Measurements from ENCODE around the gene CIB4.

The CIB4 gene

DNA sequence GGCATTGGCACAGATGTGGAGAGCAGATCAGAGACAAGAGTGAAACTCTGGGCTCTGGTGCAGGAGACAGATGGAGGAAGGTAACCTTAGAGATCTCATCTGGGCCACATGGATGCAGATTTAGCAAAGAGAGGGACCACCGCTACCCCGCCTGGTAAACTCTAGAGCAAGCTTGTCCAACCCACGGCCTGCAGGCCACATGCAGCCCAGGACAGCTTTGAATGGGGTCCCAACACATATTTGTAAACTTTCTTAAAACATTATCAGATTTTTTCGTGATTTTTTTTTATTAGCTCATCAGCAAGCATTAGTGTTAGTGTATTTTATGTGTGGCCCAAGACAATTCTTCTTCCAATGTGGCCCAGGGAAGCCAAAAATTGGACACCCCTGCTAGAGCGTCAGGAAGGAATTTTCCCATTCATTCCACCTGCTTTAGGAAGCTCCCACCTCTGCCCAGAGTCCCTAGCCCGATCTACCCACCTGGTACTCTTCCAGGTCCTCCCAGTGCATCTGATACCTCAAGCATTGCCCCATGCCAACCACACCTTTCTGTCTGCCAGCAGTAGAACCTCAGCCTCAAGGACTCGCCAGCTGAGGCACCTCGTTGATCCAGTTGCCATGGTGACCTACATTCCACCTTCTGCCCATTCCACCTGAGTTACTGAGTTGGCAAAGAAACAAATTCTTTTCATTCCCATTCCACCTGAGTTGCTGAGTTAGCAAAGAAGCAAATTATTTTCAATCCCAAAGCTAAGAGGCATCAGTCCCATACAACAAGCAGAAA, at the start of gene CIB4:
CIB4 (minus strand) TSS at position 586 of the 784 bp plus-strand sequence; CDS start at position 534, 52 bp downstream.
- no peak for DNase-seq (ENCODE audit: low read depth, low spot score)

GRCh38 chr2:26687801-26688200, 46.6 kb upstream of the CIB4 start:
- DNase-seq (ENCODE audit: low read depth, low spot score) = no peak

DNA sequence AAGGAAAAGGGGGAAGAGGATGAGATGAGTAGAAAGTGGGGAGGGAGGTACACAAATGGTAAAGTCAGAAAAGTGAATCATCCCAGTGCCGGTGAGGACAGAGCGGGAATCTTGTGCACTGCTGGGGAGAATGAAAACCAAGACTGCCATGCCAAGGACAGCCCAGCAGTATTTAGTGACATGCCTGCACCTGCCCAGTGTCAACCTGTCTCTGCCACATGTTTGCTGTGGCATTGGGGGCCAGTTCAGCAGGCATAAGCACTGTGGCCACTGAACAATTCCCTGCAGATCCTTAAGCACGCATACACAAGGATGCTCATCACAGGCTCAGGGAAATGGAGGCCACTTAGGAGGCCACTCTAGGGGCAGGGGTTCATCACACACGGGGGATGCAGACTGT, 46.2 kb upstream of the CIB4 start:
- no peak for DNase-seq (ENCODE audit: low read depth, low spot score)

DNA sequence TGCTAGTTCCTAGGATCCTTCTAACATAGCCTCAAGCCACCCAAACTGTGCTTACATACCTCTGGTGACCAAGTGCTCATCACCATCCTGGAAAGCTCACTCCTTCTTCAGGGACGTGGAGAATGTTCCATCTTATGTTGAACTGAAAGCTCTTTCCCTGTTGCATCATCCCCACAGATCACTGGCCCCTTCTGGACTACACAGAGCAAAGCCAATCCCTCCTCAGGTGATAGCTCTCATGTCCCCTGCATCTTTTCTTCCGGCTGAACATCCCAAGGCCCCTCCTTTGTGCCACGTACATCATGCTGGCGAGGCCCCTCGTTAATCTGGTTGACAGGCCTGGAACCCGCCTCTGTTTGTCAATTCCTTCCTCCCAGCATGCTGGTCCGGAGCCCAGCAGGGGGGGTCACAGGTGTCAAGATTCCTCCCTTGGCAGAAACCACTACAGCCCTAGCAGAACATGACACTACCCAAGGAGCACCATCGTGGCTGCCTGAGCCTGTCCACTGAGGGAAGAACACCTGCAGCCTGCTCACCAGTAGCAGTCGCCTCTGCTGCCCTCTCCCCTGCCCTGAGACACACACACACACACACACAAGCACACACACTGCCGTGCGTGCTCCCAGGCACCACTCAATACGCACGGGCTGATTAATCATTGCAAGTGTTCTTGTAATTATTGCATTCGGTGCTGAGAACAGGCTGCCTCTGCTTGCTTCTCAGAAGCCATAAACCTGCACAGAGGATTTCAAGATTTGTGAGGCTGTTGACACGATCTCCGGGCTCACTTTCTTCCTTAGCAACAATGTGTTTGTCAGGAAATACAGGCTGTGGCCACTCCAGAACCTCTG, 45.0 kb upstream of the CIB4 start:
- DNase-seq (ENCODE audit: low read depth, low spot score) = peak; percentile 35

- DNase-seq (ENCODE audit: low read depth, low spot score) = peak; percentile 55
Observed at GRCh38 chr2:26685341-26685740, 44.2 kb upstream of the CIB4 start.

DNA sequence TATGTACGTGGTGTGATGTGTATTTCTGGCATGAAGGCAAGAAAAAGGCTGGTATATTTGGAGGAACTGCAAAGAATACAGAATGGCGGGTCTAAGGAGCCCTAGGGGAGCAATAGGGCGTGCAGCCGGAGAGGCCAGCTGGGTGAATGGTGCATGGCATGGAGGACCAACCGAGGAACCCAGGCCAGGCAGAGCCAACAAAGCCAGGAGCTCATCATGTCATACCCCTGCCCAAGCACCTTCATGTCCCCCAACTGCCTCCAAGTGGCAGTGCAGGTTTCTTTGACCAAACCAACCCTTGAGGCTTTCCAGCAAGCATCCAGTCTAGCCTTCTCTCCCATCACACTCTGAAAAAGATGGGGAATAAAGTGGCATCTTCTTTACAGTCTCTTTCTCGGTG, 42.4 kb upstream of the CIB4 start:
- DNase-seq (ENCODE audit: low read depth, low spot score) = no peak

DNA sequence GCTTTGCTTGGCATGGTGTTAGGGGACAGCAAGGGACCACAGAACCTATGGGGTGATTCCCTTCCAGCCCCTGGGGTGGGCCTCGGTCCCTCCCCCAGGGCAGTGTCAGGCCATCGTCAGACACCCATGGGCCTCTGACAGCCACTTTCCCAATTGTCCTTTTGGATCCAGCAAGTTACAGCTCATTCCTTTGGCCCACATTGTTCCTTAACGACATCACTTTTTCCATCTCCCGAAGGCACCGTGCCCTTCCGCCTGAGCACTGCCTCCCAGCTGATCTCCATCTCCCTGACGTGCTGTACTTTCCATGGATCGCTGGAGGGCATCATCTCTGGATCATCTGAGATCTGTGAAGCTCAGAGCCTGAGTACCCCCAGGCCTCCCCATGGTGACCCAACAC, 41.0 kb upstream of the CIB4 start:
- peak; percentile 45 for DNase-seq (ENCODE audit: low read depth, low spot score)

GRCh38 chr2:26681656-26682055, 40.5 kb upstream of the CIB4 start:
- DNase-seq (ENCODE audit: low read depth, low spot score) = peak; percentile 24

GRCh38 chr2:26679867-26680266, 38.7 kb upstream of the CIB4 start:
- no peak for DNase-seq (ENCODE audit: low read depth, low spot score)

DNA sequence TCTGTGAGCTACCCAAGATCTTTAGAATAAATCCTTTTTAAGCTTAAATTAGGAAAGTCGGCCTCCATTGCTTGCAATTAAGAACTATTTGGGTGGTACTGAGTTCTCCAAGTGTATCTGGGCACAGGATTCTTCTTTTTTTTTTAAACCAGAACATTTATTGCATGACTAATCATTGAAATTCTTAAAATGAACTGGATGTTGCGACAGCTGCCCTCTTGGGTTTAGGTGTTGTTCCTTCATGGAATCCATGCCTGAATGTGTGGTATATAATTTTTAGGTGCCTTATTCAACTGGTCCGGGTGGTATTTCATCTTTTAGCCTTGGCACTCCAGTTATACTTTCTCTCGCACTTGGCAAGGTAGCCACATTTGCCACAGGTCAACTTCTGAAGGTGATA, 36.9 kb upstream of the CIB4 start:
- no peak for DNase-seq (ENCODE audit: low read depth, low spot score)

DNA sequence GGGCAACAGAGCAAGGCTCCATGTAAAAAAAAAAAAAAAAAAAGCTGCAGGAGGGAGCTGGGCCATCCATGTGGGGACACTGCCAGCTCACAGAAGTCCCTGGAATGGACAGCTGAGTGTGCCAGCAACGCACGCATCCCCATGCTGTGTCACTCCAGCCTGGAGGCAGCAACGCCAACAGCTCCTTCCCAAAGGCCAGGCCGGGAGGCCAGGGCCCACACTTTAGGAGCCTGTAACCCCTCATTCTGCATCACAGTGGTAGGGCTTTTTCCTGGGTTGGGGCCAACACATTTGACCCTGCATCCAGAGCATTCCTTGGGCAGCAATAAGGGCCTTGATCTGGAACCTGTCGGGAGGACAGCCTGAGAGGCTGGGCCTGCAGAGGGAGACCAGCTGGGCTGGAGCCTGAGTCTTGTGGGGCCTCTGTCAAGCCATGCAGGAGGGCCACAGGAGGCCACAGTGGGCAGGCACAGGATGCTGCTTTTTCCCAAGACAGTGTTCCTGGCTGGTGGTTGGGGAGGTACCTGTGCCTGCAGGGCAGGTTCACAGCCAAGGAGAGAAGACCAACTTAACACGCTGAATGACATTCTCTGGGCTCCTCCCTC, 34.6 kb upstream of the CIB4 start:
- no peak for DNase-seq (ENCODE audit: low read depth, low spot score)

GRCh38 chr2:26674771-26675170, 33.6 kb upstream of the CIB4 start:
- DNase-seq (ENCODE audit: low read depth, low spot score) = no peak

- DNase-seq (ENCODE audit: low read depth, low spot score) = no peak
Observed at GRCh38 chr2:26674002-26674751, 33.0 kb upstream of the CIB4 start.

- DNase-seq (ENCODE audit: low read depth, low spot score) = no peak
Observed at GRCh38 chr2:26672818-26673393, 31.7 kb upstream of the CIB4 start.

- DNase-seq (ENCODE audit: low read depth, low spot score) = peak; percentile 57
Observed at GRCh38 chr2:26672112-26672817, 31.1 kb upstream of the CIB4 start.

DNA sequence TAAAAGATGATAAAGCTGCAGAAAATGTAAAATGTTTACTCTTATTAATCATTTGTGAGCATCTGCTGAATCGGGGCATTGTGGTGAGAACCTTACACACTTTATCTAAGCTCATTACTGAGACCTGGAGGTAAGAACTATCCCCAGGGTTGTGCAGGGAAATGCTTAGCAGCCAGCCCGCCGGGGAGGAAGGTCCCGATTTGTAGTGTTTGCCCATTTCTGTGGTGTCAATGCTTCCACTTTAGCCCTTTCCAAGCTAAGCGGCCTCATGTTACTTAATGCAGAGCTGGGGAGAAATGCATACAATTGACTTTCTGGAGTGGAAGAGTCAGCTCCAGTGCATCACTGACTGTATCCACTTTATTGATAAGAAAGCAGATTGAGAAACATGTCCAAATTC, 30.5 kb upstream of the CIB4 start:
- DNase-seq (ENCODE audit: low read depth, low spot score) = no peak

- DNase-seq (ENCODE audit: low read depth, low spot score) = no peak
Observed at GRCh38 chr2:26670931-26671460, 29.8 kb upstream of the CIB4 start.

DNA sequence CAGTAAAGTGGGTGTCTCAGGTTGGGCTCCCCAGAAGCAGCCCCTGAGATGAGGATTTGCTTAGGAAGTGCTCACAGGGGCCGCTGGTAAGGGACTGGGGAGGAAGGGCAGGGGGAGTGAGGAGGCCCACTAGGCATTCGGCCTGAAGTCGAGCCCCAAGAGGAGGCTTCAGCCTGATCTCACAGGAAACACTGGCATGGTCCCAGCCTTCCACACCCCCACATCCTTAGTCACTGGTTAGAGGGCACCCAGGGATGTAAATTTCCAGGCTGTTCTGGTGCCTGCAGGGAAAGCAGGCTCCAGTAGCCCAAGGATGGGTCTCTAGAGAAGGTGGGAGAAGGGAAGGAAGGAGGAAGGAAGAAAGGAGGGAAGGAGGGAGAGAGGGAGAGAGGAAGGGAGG, 29.0 kb upstream of the CIB4 start:
- DNase-seq (ENCODE audit: low read depth, low spot score) = no peak

- no peak for DNase-seq (ENCODE audit: low read depth, low spot score)
Observed at GRCh38 chr2:26668856-26669750, 27.9 kb upstream of the CIB4 start.

Data from ELF-1 (cell line).